Pancreas (tissue), 10 donors: ENCODE measurements around the gene CDH12. TPM values are rescaled to one million over a fixed set of nuclear protein-coding genes. Genes with fewer than 3 reads are reported as not detected.

Experiments
- ATAC-seq, 4 donors: fragments of 200-7000 bp; cut with Tn5 transposase; one replicate each; pipeline versions ENCODE4 v1.8.0 to v1.9.1; 2020; ENCODE audit warnings: mild to moderate bottlenecking in 4 of 4, moderate library complexity in 4 of 4
- DNase-seq, 6 donors: peaks; one replicate each; pipeline ENCODE4 v3.0.0-alpha.2; 2020
- FAIRE-seq: peaks from 2 replicates; lab custom pipeline; 2012; peaks lifted over from hg19 to GRCh38; lab: Jason Lieb, UNC
- H3K27ac ChIP-seq, 4 donors: fragments of 200-600 bp; sonication (generic); 1 replicate in 3 of 4; 2 replicates in 1 of 4; pipeline versions ENCODE4 v1.5.0 to v1.8.0; 2020
- H3K27me3 ChIP-seq, 4 donors: fragments of 200-600 bp; one replicate each; pipeline ENCODE4 v1.8.0; 2021
- H3K36me3 ChIP-seq, 3 donors: fragments of 200-600 bp; sonication (generic) in 1 of 3; one replicate each; pipeline versions ENCODE4 v1.5.0 to v1.8.0; 2020 to 2021
- H3K4me1 ChIP-seq, 3 donors: fragments of 200-600 bp; one replicate each; pipeline ENCODE4 v1.8.0; 2021
- H3K4me3 ChIP-seq, 4 donors: fragments of 200-600 bp; sonication (generic) in 2 of 4; one replicate each; pipeline versions ENCODE4 v1.5.0 to v1.8.0; 2020 to 2021
- H3K9me3 ChIP-seq, 4 donors: fragments of 200-600 bp; one replicate each; pipeline ENCODE4 v1.8.0; 2021
- CTCF ChIP-seq, 4 donors: fragments of 200-600 bp; sonication (generic) in 3 of 4; IDR thresholded peaks; one replicate each; pipeline versions ENCODE4 v1.5.0 to v1.8.0; 2021; ENCODE audit warnings: antibody characterized with exemption in 4 of 4
- WGBS, 2 donors: extraction: QIAGEN DNeasy Blood & Tissue Kit; methylation state at CpG; one replicate each; pipeline ENCODE4 v1.1.7; 2013; 5-methylcytosine and 5-hydroxymethylcytosine counted together
- intact Hi-C, 3 donors: fragments of 100-400 bp; cut with DNase I; formaldehyde crosslinking; loops; one replicate each; pipeline versions ENCODE4 v1.11.1 to v1.14.2; 2022
- polyA plus RNA-seq, 2 donors: library from polyadenylated mRNA; stranded (reverse); fragments of 200-250 nt; gene quantifications; one replicate each; pipeline ENCODE4 v1.2.3, GENCODE V29; 2013
- total RNA-seq, 6 donors: library from RNA; stranded (reverse); fragmentation: NEBNext Ultra II Directional in 4 of 6; extraction: Animal tissue kit (Norgen Biotek cat#: 25700) in 4 of 6; gene quantifications; one replicate each; pipeline versions ENCODE4 v1.2.1 to v1.2.4, GENCODE V29; 2021 to 2023
- donor health status: healthy with polysubstance abuse.
- donor health status: DM: no; HTN: no; CAD: no; lungs with moderate emphysema.
- donor health status: DM: no; HTN: no; CAD: no.
- donor health status: control.
- donor health status: control.
- donor health status: Bipolar disorder and iron deficiency.
- donor health status: DM: yes; HTN: yes; CAD: no.
- donor health status: DM: no; HTN: no; CAD: no.
- donor health status: DM: no; HTN: no; CAD: no.
- donor health status: DM: yes; HTN: yes; CAD: no.

CDH12 gene
- total and polyA plus RNA-seq, 8 donors: 0.12 to 0.31 (median 0.17) TPM; not detected in 4

- no peak for TF ChIP-seq CTCF (IDR thresholded peaks at IDR 0.05)
- intact Hi-C loops: no loop called here
- 32 to 50% methylated on average over 3 of the region's 3 CpGs for WGBS, 2 donors
Observed at GRCh38 chr5:22850981-22851380, 2.2 kb downstream of the CDH12 start.

GRCh38 chr5:22846693-22847092 lies 6.5 kb downstream of the CDH12 start:
- WGBS, 2 donors: 47 to 56% methylated on average over 2 of the region's 2 CpGs
- H3K9me3 ChIP-seq: no peaks in the 10 kb centered on the region
- intact Hi-C loops: no loop called here

More at GRCh38 chr5:22850981-22851380, 2.2 kb downstream of the CDH12 start:
- Histone ChIP-seq H3K36me3 (no peaks in the 10 kb centered on the region), H3K27me3 (peaks cover 0 to 41% (median 3%) of the 10 kb centered on the region in 4 donors), H3K9me3 (no peaks in the 10 kb centered on the region), H3K4me3 (no peak overlapping the region), H3K4me1 (no peaks in the 10 kb centered on the region), H3K27ac (no peak overlapping the region)
- FAIRE-seq (no peak), DNase-seq (no peak), ATAC-seq (no peak)

GRCh38 chr5:22844636-22845035 lies 8.5 kb downstream of the CDH12 start:
- FAIRE-seq (no peak), DNase-seq (no peak), ATAC-seq (no peak)
- Histone ChIP-seq H3K27me3 (peaks cover 0 to 2% (median 0%) of the 10 kb centered on the region in 4 donors), H3K4me1 (no peaks in the 10 kb centered on the region), H3K36me3 (no peaks in the 10 kb centered on the region), H3K4me3 (no peak overlapping the region), H3K9me3 (no peaks in the 10 kb centered on the region), H3K27ac (no peak overlapping the region)
- TF ChIP-seq CTCF (IDR thresholded peaks at IDR 0.05): no peak
- 55 to 80% methylated on average over 2 of the region's 2 CpGs for WGBS, 2 donors
- intact Hi-C loops: no loop called here

More at GRCh38 chr5:22846693-22847092, 6.5 kb downstream of the CDH12 start:
- no peaks in the 10 kb centered on the region for H3K4me1 ChIP-seq
- DNase-seq (no peak), ATAC-seq (no peak), FAIRE-seq (no peak)
- H3K36me3 ChIP-seq: no peaks in the 10 kb centered on the region
- peaks cover 0 to 15% (median 3%) of the 10 kb centered on the region in 4 donors for H3K27me3 ChIP-seq
- H3K27ac ChIP-seq: no peak overlapping the region
- TF ChIP-seq CTCF (IDR thresholded peaks at IDR 0.05): no peak
- no peak overlapping the region for H3K4me3 ChIP-seq

GRCh38 chr5:22844155-22844554 lies 9.0 kb downstream of the CDH12 start:
- no peak for FAIRE-seq
- Histone ChIP-seq H3K27ac (no peak overlapping the region), H3K4me3 (no peak overlapping the region), H3K4me1 (no peaks in the 10 kb centered on the region), H3K36me3 (no peaks in the 10 kb centered on the region), H3K27me3 (no peaks in the 10 kb centered on the region), H3K9me3 (no peaks in the 10 kb centered on the region)
- DNase-seq: no peak
- WGBS, 2 donors: 50 to 55% methylated on average over 1 of the region's 1 CpG
- TF ChIP-seq CTCF (IDR thresholded peaks at IDR 0.05): no peak
- ATAC-seq: no peak
- intact Hi-C loops: no loop called here

GRCh38 chr5:22842574-22842973 lies 10.6 kb downstream of the CDH12 start:
- Histone ChIP-seq H3K27me3 (no peaks in the 10 kb centered on the region), H3K9me3 (no peaks in the 10 kb centered on the region), H3K36me3 (no peaks in the 10 kb centered on the region), H3K4me3 (no peak overlapping the region), H3K27ac (no peak overlapping the region), H3K4me1 (no peaks in the 10 kb centered on the region)
- ATAC-seq: no peak
- WGBS, 2 donors: 50 to 69% methylated on average over 2 of the region's 2 CpGs
- no peak for TF ChIP-seq CTCF (IDR thresholded peaks at IDR 0.05)
- FAIRE-seq: no peak
- DNase-seq: no peak
- intact Hi-C loops: no loop called here
